ENCODE measurements around the gene COLQ.

DNA sequence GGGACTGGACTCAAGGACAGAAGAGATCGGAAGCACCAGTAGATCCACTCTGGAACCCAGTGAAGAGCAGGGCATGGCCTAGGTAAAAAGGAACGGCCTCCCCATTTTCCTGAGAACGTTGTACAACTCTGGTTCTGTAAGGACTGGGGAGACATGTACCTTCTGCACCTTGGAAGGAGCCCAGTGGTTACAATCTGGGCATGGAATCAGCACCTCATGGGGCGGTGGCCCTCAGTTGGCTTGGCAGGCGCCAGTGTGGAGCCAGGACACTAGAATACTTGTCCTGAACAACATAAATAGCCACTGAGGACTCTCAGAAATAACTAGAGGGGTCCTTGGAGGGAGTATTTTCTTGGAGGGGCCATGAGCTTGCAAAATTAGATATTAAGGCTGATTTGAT, 68.5 kb downstream of the COLQ start:
- no peak for TF ChIP-seq EP300 (IDR thresholded peaks at IDR 0.05)
- no peak for TF ChIP-seq CTCF (IDR thresholded peaks at IDR 0.05)
- TF ChIP-seq POLR2A (IDR thresholded peaks at IDR 0.05): no peak
- TF ChIP-seq POLR2AphosphoS5 (IDR thresholded peaks at IDR 0.05): no peak
